NCI-H524 (cell line): ENCODE data around the gene KRTAP6-3.

Experiments
- DNase-seq, 2 experiments: peaks; one replicate each; lab custom pipeline; 2025; lab: John Stamatoyannopoulos, UW

Gene KRTAP6-3

DNA sequence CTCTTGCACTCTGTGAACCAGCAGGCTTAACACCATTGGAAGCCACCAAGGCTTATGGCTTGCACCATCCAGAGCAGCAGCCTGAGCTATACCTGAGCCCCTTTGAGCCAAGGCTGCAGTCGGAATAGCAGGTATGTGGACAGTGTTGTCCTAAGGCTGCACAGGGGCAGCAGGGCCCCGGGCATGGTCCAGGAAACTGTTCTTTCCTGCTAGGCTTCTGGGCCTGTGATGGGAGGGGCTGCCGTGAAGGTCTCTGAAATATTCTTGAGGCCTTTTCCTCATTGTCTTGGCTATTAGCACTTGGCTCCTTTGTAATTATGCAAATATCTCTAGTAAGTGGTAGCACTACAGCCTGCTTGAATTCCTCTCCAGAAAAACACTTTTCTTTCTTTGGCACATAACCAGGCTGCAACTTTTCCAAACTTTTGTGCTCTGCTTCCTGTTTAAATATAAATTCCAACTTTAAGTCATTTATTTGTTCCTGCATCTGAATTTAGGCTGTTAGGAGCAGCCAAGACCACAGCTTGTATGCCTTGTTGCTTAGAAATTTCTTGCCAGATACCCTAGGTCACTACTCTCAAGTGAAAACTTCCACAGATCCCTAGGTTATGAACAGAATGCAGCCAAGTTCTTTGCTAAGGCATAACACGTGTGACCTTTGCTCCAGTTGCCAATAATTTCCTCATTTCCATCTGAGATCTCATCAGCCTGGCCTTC lies 33.4 kb downstream of the KRTAP6-3 start:
- DNase-seq = no peak

DNA sequence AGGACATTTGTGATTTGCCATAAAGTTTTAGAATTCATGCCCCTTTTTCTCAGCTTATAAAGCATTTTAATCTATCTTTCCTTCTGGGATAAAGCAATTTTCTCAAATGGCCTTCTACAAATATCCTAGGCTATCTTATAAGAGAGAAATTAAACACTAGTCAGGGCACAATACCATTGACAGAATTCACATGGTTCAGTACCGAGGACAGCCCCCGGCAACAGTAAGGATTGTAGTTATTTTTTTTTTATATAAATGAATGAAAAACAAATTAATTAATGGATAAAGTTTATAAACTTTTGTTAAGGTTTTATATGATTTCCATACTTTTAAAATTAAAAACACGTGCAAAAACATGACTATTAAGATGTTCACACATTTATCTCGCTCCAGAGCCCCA lies 35.9 kb downstream of the KRTAP6-3 start:
- no peak for DNase-seq

GRCh38 chr21:30629200-30629599 lies 37.0 kb downstream of the KRTAP6-3 start:
- no peak for DNase-seq

DNA sequence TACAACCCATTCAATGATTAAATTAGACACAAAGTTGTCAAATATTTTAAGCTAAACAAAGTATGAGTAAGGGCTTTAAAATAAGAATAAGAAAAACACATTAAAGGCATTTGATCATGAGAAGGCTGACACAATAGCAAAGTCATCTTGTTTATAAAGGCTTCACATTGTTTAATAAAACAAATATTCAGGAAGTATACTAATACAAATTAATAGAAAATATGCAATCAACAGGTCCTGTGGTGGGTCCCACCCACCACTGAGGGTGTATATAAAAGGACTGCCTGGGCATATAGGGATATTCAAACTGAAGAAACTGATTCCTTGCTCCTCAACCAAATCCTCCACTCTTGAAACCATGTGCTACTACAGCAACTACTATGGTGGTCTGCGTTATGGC lies 42.7 kb downstream of the KRTAP6-3 start, which contains the start of gene KRTAP20-2:
Gene KRTAP20-2, plus strand, starts transcription at position 301 of the 400 bp plus-strand sequence. Its CDS starts 58 bp downstream, at position 359.
- no peak for DNase-seq

GRCh38 chr21:30638686-30639085 lies 46.4 kb downstream of the KRTAP6-3 start:
- DNase-seq = no peak

DNA sequence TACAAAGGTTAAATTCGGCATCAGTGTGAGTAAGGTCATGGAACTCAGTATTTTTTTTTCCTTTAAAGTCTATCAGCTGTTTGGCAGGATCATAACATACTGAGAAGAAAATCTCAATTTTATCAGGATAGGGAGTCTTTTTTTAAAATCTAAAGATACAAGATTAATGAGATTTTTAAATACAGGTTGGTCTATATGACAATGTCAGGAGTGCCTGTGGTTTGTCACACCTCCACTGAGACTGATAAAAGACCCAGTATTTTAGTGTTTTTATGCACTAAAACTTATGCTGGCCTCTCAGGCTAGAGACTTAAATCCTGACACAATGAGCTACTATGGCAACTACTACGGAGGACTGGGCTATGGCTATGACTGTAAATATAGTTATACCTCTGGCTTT lies 50.3 kb downstream of the KRTAP6-3 start, which contains the start of gene KRTAP20-3:
Gene KRTAP20-3, plus strand, starts transcription at position 301 of the 400 bp plus-strand sequence.
- no peak for DNase-seq
